B cell (primary cell): ENCODE measurements around the gene METTL25. TPM values are rescaled to one million over a fixed set of nuclear protein-coding genes. Genes with fewer than 3 reads are reported as not detected.

ENCODE experiments used
- ATAC-seq: fragments of 200-7000 bp; cut with Tn5 transposase; one replicate; pipeline ENCODE4 v1.10.0; 2021; ENCODE audit warnings: low read depth, mild to moderate bottlenecking, moderate number of reproducible peaks, moderate library complexity
- CTCF ChIA-PET: fragments of 350-600 bp; sonication (Branson Sonifier 250); formaldehyde crosslinking; loops from one replicate; lab custom pipeline; 2021; ENCODE audit warnings: antibody characterized with exemption, inconsistent platforms; lab: Charles Lee
- POLR2A ChIA-PET: fragments of 350-600 bp; sonication (Branson Sonifier 250); formaldehyde crosslinking; loops from one replicate; lab custom pipeline; 2021; ENCODE audit warnings: antibody characterized with exemption; lab: Charles Lee
- DNase-seq: peaks from one replicate; pipeline ENCODE4 v3.0.0; 2013
- H2AFZ ChIP-seq: 2 replicates; pipeline ENCODE4 v1.6.1; 2012; ENCODE audit warnings: mild to moderate bottlenecking, low read depth, low read length; ENCODE audit not compliant: insufficient read depth, poor library complexity, severe bottlenecking
- H3K27ac ChIP-seq, 2 donors: 1 replicate in 1 of 2; 2 replicates in 1 of 2; pipeline ENCODE4 v1.5.1; 2012 to 2013; ENCODE audit warnings: low read length in 2 of 2, mild to moderate bottlenecking in 2 of 2, moderate library complexity in 1 of 2
- H3K27me3 ChIP-seq, 4 experiments: fragments of 200-600 bp in 1 of 4; sonication (generic) in 1 of 4; replicated peaks in 1 of 4; 1 replicate in 2 of 4; 2 replicates in 2 of 4; pipeline versions ENCODE4 v1.6.1 to v1.7.0; 2013 to 2016; ENCODE audit warnings: low read length in 3 of 4, mild to moderate bottlenecking in 2 of 4, mixed read lengths in 1 of 4, moderate library complexity in 1 of 4; ENCODE audit not compliant: insufficient read depth in 4 of 4, control insufficient read depth in 3 of 4; ENCODE audit errors: control extremely low read depth in 1 of 4
- H3K36me3 ChIP-seq, 2 experiments: replicated peaks in 1 of 2; 1 replicate in 1 of 2; 2 replicates in 1 of 2; pipeline versions ENCODE4 v1.6.1 to v1.7.1; 2013; ENCODE audit warnings: low read length in 1 of 2; ENCODE audit not compliant: insufficient read depth in 2 of 2, control insufficient read depth in 1 of 2; ENCODE audit errors: control extremely low read depth in 1 of 2, extremely low read depth in 1 of 2
- H3K4me1 ChIP-seq, 2 donors: fragments of 200-600 bp in 1 of 2; sonication (generic) in 1 of 2; 1 replicate in 1 of 2; 2 replicates in 1 of 2; pipeline versions ENCODE4 v1.5.1 to v1.6.1; 2013 to 2017; ENCODE audit warnings: low read length in 2 of 2; ENCODE audit not compliant: control insufficient read depth in 2 of 2, insufficient read depth in 2 of 2
- H3K4me2 ChIP-seq: replicated peaks from 2 replicates; pipeline ENCODE3; 2012; ENCODE audit warnings: mild to moderate bottlenecking, low read depth, low read length; ENCODE audit not compliant: poor library complexity, severe bottlenecking
- H3K4me3 ChIP-seq, 5 experiments: fragments of 200-600 bp in 1 of 5; sonication (generic) in 1 of 5; 1 replicate in 3 of 5; 2 replicates in 2 of 5; pipeline versions ENCODE4 v1.5.1 to v1.7.0; 2011 to 2016; ENCODE audit warnings: low read length in 4 of 5, mild to moderate bottlenecking in 4 of 5, low read depth in 2 of 5, control low read depth in 1 of 5, moderate library complexity in 1 of 5; ENCODE audit not compliant: insufficient read depth in 1 of 5; ENCODE audit errors: control extremely low read depth in 1 of 5, extremely low read depth in 1 of 5
- H3K79me2 ChIP-seq: fragments of 200-600 bp; sonication (generic); one replicate; pipeline ENCODE4 v1.6.0; 2016; ENCODE audit warnings: low read length; ENCODE audit not compliant: control insufficient read depth, insufficient read depth
- H3K9ac ChIP-seq: fragments of 200-600 bp; sonication (generic); 2 replicates; pipeline ENCODE4 v1.6.1; 2017; ENCODE audit warnings: mild to moderate bottlenecking, low read length, moderate library complexity
- H3K9me3 ChIP-seq, 3 donors: one replicate each; pipeline versions ENCODE4 v1.6.1 to v1.7.1; 2013; ENCODE audit warnings: low read length in 2 of 3; ENCODE audit not compliant: control insufficient read depth in 2 of 3, insufficient read depth in 1 of 3; ENCODE audit errors: control extremely low read depth in 1 of 3
- H4K20me1 ChIP-seq: 2 replicates; pipeline ENCODE4 v1.6.0; 2012; ENCODE audit warnings: mild to moderate bottlenecking, low read length; ENCODE audit not compliant: insufficient read depth, control insufficient read depth, poor library complexity, severe bottlenecking
- H3K27ac Mint-ChIP-seq: one replicate; pipeline ENCODE4 v1.8.0; 2021; ENCODE audit warnings: mixed read lengths
- H3K27me3 Mint-ChIP-seq: one replicate; pipeline ENCODE4 v1.8.0; 2021; ENCODE audit warnings: mixed read lengths
- H3K4me1 Mint-ChIP-seq: one replicate; pipeline ENCODE4 v1.8.0; 2021; ENCODE audit warnings: mixed read lengths
- H3K4me3 Mint-ChIP-seq: one replicate; pipeline ENCODE4 v1.8.0; 2021; ENCODE audit warnings: mixed read lengths
- H3K9me3 Mint-ChIP-seq: one replicate; pipeline ENCODE4 v1.8.0; 2022; ENCODE audit warnings: mixed read lengths; ENCODE audit not compliant: insufficient read depth
- EZH2 ChIP-seq: IDR thresholded peaks from 2 replicates; pipeline ENCODE4 v1.6.1; 2012; ENCODE audit warnings: borderline replicate concordance, low read depth, mild to moderate bottlenecking, moderate library complexity, low read length; ENCODE audit not compliant: insufficient read depth, poor library complexity, severe bottlenecking
- WGBS: methylation state at CpG from one replicate; pipeline ENCODE4 v1.1.5; 2013; ENCODE audit warnings: missing lambda C conversion rate; ENCODE audit not compliant: insufficient coverage; 5-methylcytosine and 5-hydroxymethylcytosine counted together
- intact Hi-C: fragments of 100-400 bp; cut with micrococcal nuclease; formaldehyde crosslinking; loops from one replicate; pipeline ENCODE4 v1.10.0; 2022
- polyA plus RNA-seq: library from polyadenylated mRNA; depleted of rRNA; stranded (reverse); fragments of >200 nt; gene quantifications from 2 replicates; pipeline ENCODE4 v1.2.3, GENCODE V29; 2012
- total RNA-seq, 2 donors: library from RNA; stranded (reverse); fragments of 120-200 nt in 1 of 2; gene quantifications; 1 replicate in 1 of 2; 2 replicates in 1 of 2; pipeline versions ENCODE4 v1.2.3 to v1.2.4, GENCODE V29; 2013 to 2022
- TF ChIP-seq, protein P1 (sequence below): fragments of 200-600 bp; IDR thresholded peaks from one replicate; pipeline ENCODE4 v1.8.0; 2022; ENCODE audit warnings: antibody characterized with exemption, mild to moderate bottlenecking

The METTL25 gene
- total and polyA plus RNA-seq, 2 donors (not counting 1 experiment from before 2014, with no cell fraction given): 5.4 to 24.1 TPM

DNA sequence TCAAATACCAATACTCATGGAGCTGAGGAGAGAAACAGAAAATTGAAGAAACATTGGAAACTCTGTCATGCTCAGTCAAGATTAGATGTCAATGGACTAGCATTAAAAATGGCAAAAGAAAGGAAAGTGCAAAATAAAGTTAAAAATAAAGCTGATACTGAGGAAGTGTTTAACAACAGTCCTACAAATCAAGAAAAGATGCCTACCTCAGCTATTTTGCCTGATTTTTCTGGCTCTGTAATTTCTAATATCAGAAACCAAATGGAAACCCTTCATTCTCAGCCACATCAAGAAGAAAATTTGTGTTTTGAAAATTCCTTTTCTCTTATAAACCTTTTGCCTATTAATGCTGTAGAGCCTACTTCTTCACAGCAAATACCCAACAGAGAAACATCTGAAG is 40.5 kb downstream of the METTL25 start:
- Histone ChIP-seq H3K4me2 (no peak overlapping the region), H3K79me2 (no peaks in the 10 kb centered on the region), H3K9me3 (no peaks in the 10 kb centered on the region), H3K36me3 (peaks cover 9 to 15% of the 10 kb centered on the region in 2 experiments), H3K4me3 (no peak overlapping the region), H2AFZ (no peak overlapping the region), H3K27me3 (no peaks in the 10 kb centered on the region), H3K27ac (no peak overlapping the region), H4K20me1 (no peaks in the 10 kb centered on the region), H3K4me1 (no peaks in the 10 kb centered on the region), H3K9ac (no peak overlapping the region)
- no peak overlapping the region for H3K4me3 Mint-ChIP-seq
- POLR2A ChIA-PET: no interaction called here
- no peak for TF ChIP-seq EZH2
- TF ChIP-seq, protein P1, sequence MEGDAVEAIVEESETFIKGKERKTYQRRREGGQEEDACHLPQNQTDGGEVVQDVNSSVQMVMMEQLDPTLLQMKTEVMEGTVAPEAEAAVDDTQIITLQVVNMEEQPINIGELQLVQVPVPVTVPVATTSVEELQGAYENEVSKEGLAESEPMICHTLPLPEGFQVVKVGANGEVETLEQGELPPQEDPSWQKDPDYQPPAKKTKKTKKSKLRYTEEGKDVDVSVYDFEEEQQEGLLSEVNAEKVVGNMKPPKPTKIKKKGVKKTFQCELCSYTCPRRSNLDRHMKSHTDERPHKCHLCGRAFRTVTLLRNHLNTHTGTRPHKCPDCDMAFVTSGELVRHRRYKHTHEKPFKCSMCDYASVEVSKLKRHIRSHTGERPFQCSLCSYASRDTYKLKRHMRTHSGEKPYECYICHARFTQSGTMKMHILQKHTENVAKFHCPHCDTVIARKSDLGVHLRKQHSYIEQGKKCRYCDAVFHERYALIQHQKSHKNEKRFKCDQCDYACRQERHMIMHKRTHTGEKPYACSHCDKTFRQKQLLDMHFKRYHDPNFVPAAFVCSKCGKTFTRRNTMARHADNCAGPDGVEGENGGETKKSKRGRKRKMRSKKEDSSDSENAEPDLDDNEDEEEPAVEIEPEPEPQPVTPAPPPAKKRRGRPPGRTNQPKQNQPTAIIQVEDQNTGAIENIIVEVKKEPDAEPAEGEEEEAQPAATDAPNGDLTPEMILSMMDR: no peak
- intact Hi-C loops: no loop called here
- H3K27ac Mint-ChIP-seq: no peak overlapping the region
- CTCF ChIA-PET: no interaction called here
- DNase-seq (no peak), ATAC-seq (no peak)
- H3K9me3 Mint-ChIP-seq: no peaks in the 10 kb centered on the region
- no peaks in the 10 kb centered on the region for H3K4me1 Mint-ChIP-seq
- no peaks in the 10 kb centered on the region for H3K27me3 Mint-ChIP-seq

DNA sequence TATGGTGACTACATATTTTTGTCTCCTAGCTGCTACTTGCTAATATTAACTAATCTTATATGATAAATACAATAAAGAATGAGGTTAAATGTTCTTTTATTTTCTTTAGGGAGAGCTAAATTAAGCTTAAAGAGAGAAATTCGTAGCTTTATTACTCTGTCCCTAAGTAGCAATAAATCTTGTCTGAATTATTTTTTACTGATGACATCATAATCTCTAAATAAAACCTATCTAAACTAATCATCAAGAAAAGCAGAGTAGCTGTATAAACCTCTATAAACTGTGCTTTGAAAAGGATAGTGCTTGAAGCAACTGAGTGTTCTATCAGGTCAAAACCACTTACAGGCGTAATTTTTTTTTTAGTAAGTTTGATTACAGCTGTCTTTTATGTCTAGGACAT is 42.5 kb downstream of the METTL25 start:
- no peak overlapping the region for H2AFZ ChIP-seq
- no peak overlapping the region for H3K27ac ChIP-seq
- no CpG with 5 or more reads among the region's 2 CpGs for WGBS
- DNase-seq (no peak), ATAC-seq (no peak)
- no peaks in the 10 kb centered on the region for H3K4me1 Mint-ChIP-seq
- H3K9ac ChIP-seq: no peak overlapping the region
- H3K4me1 ChIP-seq: no peaks in the 10 kb centered on the region
- no peaks in the 10 kb centered on the region for H3K27me3 Mint-ChIP-seq
- no peak overlapping the region for H3K4me3 Mint-ChIP-seq
- no peaks in the 10 kb centered on the region for H4K20me1 ChIP-seq
- H3K9me3 ChIP-seq: no peaks in the 10 kb centered on the region
- H3K36me3 ChIP-seq: peaks cover 6 to 10% of the 10 kb centered on the region in 2 experiments
- TF ChIP-seq, protein P1: no peak
- TF ChIP-seq EZH2: no peak
- H3K4me2 ChIP-seq: no peak overlapping the region
- H3K27ac Mint-ChIP-seq: no peak overlapping the region
- ChIA-PET POLR2A (no interaction called here), CTCF (no interaction called here)
- H3K27me3 ChIP-seq: no peaks in the 10 kb centered on the region
- intact Hi-C loops: no loop called here
- H3K4me3 ChIP-seq: no peak overlapping the region
- H3K9me3 Mint-ChIP-seq: no peaks in the 10 kb centered on the region
- H3K79me2 ChIP-seq: no peaks in the 10 kb centered on the region
